ENCODE results near the gene OARD1.
"Not testable (repeated sequence)": the region's sequence is repeated elsewhere in the genome, so short reads cannot be mapped to it uniquely, and the experiment has no call there.

Gene OARD1

GRCh38 chr6:41023114-41023513, 49.0 kb downstream of the OARD1 start:
- no peaks in the 10 kb centered on the region for H3K9me3 ChIP-seq (ENCODE audit: control insufficient read depth, insufficient read depth, low read length)
- no CpG with 5 or more reads among the region's 3 CpGs for WGBS (ENCODE audit: insufficient coverage, insufficient read length)
- H3K4me3 ChIP-seq (ENCODE audit: low read length), result no peak overlapping the region
- no peaks in the 10 kb centered on the region; the same call in 1 of the 2 replicates for H3K4me1 ChIP-seq (ENCODE audit: control insufficient read depth, insufficient read depth, low read length)
- no peaks in the 10 kb centered on the region for H3K36me3 ChIP-seq (ENCODE audit: control insufficient read depth, insufficient read depth, low read length)
- H3K27me3 ChIP-seq (ENCODE audit: control insufficient read depth, insufficient read depth, low read length), result no peaks in the 10 kb centered on the region
- H3K27ac ChIP-seq (ENCODE audit: low read length), result no peak overlapping the region
- DNase-seq (ENCODE audit: low read depth, low spot score), result no peak

DNA sequence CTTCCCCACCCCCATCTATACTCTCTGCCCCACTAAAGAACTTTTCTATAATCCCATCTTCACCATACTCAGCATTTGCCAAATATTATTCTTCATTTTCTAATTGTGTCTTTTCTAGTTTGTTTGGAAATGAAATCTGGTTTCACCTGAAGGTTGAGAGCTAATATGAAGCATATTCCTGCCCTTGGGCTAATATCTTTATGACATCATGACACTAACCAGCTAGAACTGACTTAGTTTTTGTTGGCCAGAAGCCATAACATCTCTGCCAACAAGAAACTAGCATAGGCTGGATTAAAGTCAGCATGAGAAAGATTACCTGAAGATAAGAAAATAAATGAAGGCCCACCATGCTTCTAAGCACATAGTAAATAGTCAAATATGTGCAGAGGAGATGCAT, 49.9 kb downstream of the OARD1 start:
- H3K4me1 ChIP-seq (ENCODE audit: control insufficient read depth, insufficient read depth, low read length), result no peaks in the 10 kb centered on the region; the same call in 1 of the 2 replicates

DNA sequence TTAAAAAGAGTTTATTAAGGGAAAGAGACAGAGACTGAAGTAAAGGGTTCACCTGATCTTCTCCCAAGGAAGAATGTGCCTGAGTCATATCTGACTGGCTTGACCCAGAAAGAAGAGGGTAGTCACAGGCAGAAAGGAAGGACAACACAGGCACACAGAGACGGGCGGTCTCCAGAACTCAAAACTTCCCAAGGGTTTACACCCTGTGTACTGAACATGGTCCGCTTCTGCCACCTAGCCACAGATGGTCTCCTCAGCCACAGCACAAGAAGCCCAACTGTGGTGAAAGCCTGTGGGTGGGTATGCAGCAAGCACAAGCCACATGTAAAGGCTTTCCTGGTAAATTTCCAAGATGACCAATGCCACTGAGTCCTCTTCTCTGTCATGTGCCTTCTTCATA, 50.3 kb downstream of the OARD1 start:
- no peaks in the 10 kb centered on the region for H3K27me3 ChIP-seq (ENCODE audit: control insufficient read depth, insufficient read depth, low read length)
- no peak overlapping the region for H3K4me3 ChIP-seq (ENCODE audit: low read length)
- H3K27ac ChIP-seq (ENCODE audit: low read length), result no peak overlapping the region
- no peaks in the 10 kb centered on the region for H3K36me3 ChIP-seq (ENCODE audit: control insufficient read depth, insufficient read depth, low read length)
- WGBS (ENCODE audit: insufficient coverage, insufficient read length), result no CpG with 5 or more reads among the region's 3 CpGs
- no peaks in the 10 kb centered on the region for H3K9me3 ChIP-seq (ENCODE audit: control insufficient read depth, insufficient read depth, low read length)
- H3K4me1 ChIP-seq (ENCODE audit: control insufficient read depth, insufficient read depth, low read length), result no peaks in the 10 kb centered on the region; the same call in 1 of the 2 replicates
- no peak for DNase-seq (ENCODE audit: low read depth, low spot score)

More for the DNA sequence above, 49.9 kb downstream of the OARD1 start:
- no peak overlapping the region for H3K27ac ChIP-seq (ENCODE audit: low read length)
- no peaks in the 10 kb centered on the region for H3K36me3 ChIP-seq (ENCODE audit: control insufficient read depth, insufficient read depth, low read length)
- no peak overlapping the region for H3K4me3 ChIP-seq (ENCODE audit: low read length)
- no peaks in the 10 kb centered on the region for H3K27me3 ChIP-seq (ENCODE audit: control insufficient read depth, insufficient read depth, low read length)
- no peaks in the 10 kb centered on the region for H3K9me3 ChIP-seq (ENCODE audit: control insufficient read depth, insufficient read depth, low read length)
- no peak for DNase-seq (ENCODE audit: low read depth, low spot score)

DNA sequence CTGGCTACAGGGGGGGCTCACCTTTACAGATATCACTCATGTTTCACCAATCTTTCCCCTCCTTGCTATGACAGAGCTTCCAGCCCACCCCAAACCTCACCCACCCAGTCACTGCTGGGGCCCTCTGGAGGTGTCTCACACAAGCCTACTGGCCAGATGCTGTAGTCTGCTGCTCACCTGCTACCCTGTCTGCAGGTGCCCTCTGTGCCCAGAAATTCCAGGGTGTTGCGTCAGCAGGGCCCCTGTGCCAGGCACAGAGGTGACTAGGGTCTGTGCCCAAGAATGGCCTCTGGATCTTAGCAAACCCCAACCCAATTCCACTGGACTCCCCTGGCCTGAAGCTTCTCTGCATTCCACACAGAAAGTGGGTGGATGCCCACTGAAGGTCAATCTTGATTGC, 54.5 kb downstream of the OARD1 start:
- no CpG with 5 or more reads among the region's 1 CpG for WGBS (ENCODE audit: insufficient coverage, insufficient read length)
- H3K27me3 ChIP-seq (ENCODE audit: control insufficient read depth, insufficient read depth, low read length), result no peaks in the 10 kb centered on the region
- H3K27ac ChIP-seq (ENCODE audit: low read length), result no peak overlapping the region
- no peaks in the 10 kb centered on the region for H3K4me1 ChIP-seq (ENCODE audit: control insufficient read depth, insufficient read depth, low read length)
- no peaks in the 10 kb centered on the region for H3K36me3 ChIP-seq (ENCODE audit: control insufficient read depth, insufficient read depth, low read length)
- H3K9me3 ChIP-seq (ENCODE audit: control insufficient read depth, insufficient read depth, low read length), result no peaks in the 10 kb centered on the region
- no peak overlapping the region for H3K4me3 ChIP-seq (ENCODE audit: low read length)
- DNase-seq (ENCODE audit: low read depth, low spot score), result no peak

- DNase-seq (ENCODE audit: low read depth, low spot score); H3K4me1 ChIP-seq (ENCODE audit: control insufficient read depth, insufficient read depth, low read length); H3K9me3 ChIP-seq (ENCODE audit: control insufficient read depth, insufficient read depth, low read length); H3K4me3 ChIP-seq (ENCODE audit: low read length); H3K27ac ChIP-seq (ENCODE audit: low read length); H3K36me3 ChIP-seq (ENCODE audit: control insufficient read depth, insufficient read depth, low read length); H3K27me3 ChIP-seq (ENCODE audit: control insufficient read depth, insufficient read depth, low read length): not testable (repeated sequence)
- WGBS (ENCODE audit: insufficient coverage, insufficient read length), result no CpG with 5 or more reads among the region's 5 CpGs
Measured at GRCh38 chr6:41015860-41016259, 56.3 kb downstream of the OARD1 start.

GRCh38 chr6:41014780-41015179, 57.4 kb downstream of the OARD1 start:
- no peak overlapping the region for H3K27ac ChIP-seq (ENCODE audit: low read length)
- no CpG with 5 or more reads among the region's 4 CpGs for WGBS (ENCODE audit: insufficient coverage, insufficient read length)

More at GRCh38 chr6:41014780-41015179, 57.4 kb downstream of the OARD1 start:
- Histone ChIP-seq H3K4me1 (ENCODE audit: control insufficient read depth, insufficient read depth, low read length) (no peaks in the 10 kb centered on the region), H3K36me3 (ENCODE audit: control insufficient read depth, insufficient read depth, low read length) (no peaks in the 10 kb centered on the region), H3K27me3 (ENCODE audit: control insufficient read depth, insufficient read depth, low read length) (no peaks in the 10 kb centered on the region), H3K4me3 (ENCODE audit: low read length) (no peak overlapping the region), H3K9me3 (ENCODE audit: control insufficient read depth, insufficient read depth, low read length) (no peaks in the 10 kb centered on the region)
- no peak for DNase-seq (ENCODE audit: low read depth, low spot score)
